GM13977 (cell line): ENCODE data around the gene CCR2.

Experiments used
- DNase-seq: peaks from one replicate; pipeline ENCODE4 v3.0.0; 2012; ENCODE audit warnings: low spot score
- CTCF ChIP-seq: IDR thresholded peaks from 2 replicates; pipeline ENCODE4 v1.5.1; 2012; ENCODE audit warnings: mild to moderate bottlenecking, control low read depth; ENCODE audit not compliant: insufficient read depth; ENCODE audit errors: extremely low read depth, missing control alignments
- in situ Hi-C: fragments of 300-500 bp; cut with MboI; formaldehyde crosslinking; loops from one replicate; pipeline ENCODE4 v1.12.0; 2022; ENCODE audit warnings: low sequenced_read_pairs, low pct_unique_long_range_greater_than_20kb, mixed read lengths, inconsistent platforms; ENCODE audit not compliant: unreplicated experiment

The CCR2 gene

DNA sequence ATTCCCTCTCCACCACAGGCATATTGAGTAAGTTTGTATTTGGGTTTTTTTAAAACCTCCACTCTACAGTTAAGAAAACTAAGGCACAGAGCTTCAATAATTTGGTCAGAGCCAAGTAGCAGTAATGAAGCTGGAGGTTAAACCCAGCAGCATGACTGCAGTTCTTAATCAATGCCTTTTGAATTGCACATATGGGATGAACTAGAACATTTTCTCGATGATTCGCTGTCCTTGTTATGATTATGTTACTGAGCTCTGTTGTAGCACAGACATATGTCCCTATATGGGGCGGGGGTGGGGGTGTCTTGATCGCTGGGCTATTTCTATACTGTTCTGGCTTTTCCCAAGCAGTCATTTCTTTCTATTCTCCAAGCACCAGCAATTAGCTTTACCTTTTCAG, 15.2 kb downstream of the CCR2 start:
- TF ChIP-seq CTCF: no peak
- in situ Hi-C loops: loop anchor here (5.0 kb wide), 1 partner anchor 67 kb away; no protein-coding TSS in a partner anchor

GRCh38 chr3:46369675-46370132, 15.8 kb downstream of the CCR2 start:
- TF ChIP-seq CTCF: no peak
- in situ Hi-C loops: loop anchor here (5.0 to 10.0 kb wide), 4 partner anchors 67 to 427 kb away; partner anchors contain the start of gene CXCR6
- DNase-seq: peak; percentile 39

More for the DNA sequence above, 15.2 kb downstream of the CCR2 start:
- no peak for DNase-seq

- no peak for TF ChIP-seq CTCF
- no peak for DNase-seq
- in situ Hi-C loops: loop anchor here (5.0 to 10.0 kb wide), 3 partner anchors 159 to 429 kb away; partner anchors contain the start of gene CXCR6
Observed at GRCh38 chr3:46370839-46371518, 17.1 kb downstream of the CCR2 start, which contains the start of gene CCR5. Gene CCR5 (plus strand): TSS chr3:46370946. CDS start chr3:46372903, 1,957 bp downstream.

GRCh38 chr3:46371519-46372340, 17.8 kb downstream of the CCR2 start:
- TF ChIP-seq CTCF: no peak
- DNase-seq: no peak
- in situ Hi-C loops: loop anchor here (5.0 to 10.0 kb wide), 3 partner anchors 159 to 429 kb away; partner anchors contain the start of gene CXCR6

DNA sequence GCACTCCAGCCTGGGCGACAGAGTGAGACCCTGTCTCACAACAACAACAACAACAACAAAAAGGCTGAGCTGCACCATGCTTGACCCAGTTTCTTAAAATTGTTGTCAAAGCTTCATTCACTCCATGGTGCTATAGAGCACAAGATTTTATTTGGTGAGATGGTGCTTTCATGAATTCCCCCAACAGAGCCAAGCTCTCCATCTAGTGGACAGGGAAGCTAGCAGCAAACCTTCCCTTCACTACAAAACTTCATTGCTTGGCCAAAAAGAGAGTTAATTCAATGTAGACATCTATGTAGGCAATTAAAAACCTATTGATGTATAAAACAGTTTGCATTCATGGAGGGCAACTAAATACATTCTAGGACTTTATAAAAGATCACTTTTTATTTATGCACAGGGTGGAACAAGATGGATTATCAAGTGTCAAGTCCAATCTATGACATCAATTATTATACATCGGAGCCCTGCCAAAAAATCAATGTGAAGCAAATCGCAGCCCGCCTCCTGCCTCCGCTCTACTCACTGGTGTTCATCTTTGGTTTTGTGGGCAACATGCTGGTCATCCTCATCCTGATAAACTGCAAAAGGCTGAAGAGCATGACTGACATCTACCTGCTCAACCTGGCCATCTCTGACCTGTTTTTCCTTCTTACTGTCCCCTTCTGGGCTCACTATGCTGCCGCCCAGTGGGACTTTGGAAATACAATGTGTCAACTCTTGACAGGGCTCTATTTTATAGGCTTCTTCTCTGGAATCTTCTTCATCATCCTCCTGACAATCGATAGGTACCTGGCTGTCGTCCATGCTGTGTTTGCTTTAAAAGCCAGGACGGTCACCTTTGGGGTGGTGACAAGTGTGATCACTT, 18.8 kb downstream of the CCR2 start:
- DNase-seq: no peak
- TF ChIP-seq CTCF: peak; percentile 69
- in situ Hi-C loops: loop anchor here (5.0 to 10.0 kb wide), 3 partner anchors 160 to 430 kb away; partner anchors contain the start of gene CXCR6
